OCI-LY3 (cell line): ENCODE measurements around the gene NCOA4.
A peak's percentile ranks its signal among the peaks of the same experiment; 100 is the strongest.

Source experiments
- H2AFZ ChIP-seq: fragments of 200-600, 300-600 bp; shearing (Covaris generic); 2 replicates; pipeline ENCODE4 v1.6.0; 2014; ENCODE audit warnings: antibody characterized with exemption, low read depth, low read length
- H3K27ac ChIP-seq: fragments of 200-600, 300-600 bp; sonication (generic); 2 replicates; pipeline ENCODE4 v1.5.1; 2014; ENCODE audit warnings: mild to moderate bottlenecking, low read length, moderate library complexity, mixed read lengths
- H3K27me3 ChIP-seq: fragments of 200-600, 300-600 bp; sonication (generic); 2 replicates; pipeline ENCODE4 v1.6.1; 2014; ENCODE audit warnings: low read depth, low read length, mixed read lengths
- H3K36me3 ChIP-seq: fragments of 200-600, 300-600 bp; sonication (generic); replicated peaks from 2 replicates; pipeline ENCODE3; 2014; ENCODE audit warnings: low read depth, low read length, mixed read lengths
- H3K4me1 ChIP-seq: fragments of 300-600, 200-600 bp; sonication (generic); 2 replicates; pipeline ENCODE4 v1.6.1; 2014; ENCODE audit warnings: low read length, mixed read lengths
- H3K4me2 ChIP-seq: fragments of 200-600, 300-600 bp; sonication (generic); 2 replicates; pipeline ENCODE4 v1.6.1; 2014; ENCODE audit warnings: low read length, mixed read lengths
- H3K4me3 ChIP-seq: fragments of 300-600, 200-600 bp; sonication (generic); 2 replicates; pipeline ENCODE4 v1.5.1; 2014; ENCODE audit warnings: antibody characterized with exemption, mild to moderate bottlenecking, low read length, moderate library complexity
- H3K79me2 ChIP-seq: fragments of 300-600, 200-600 bp; shearing (Covaris generic); 2 replicates; pipeline ENCODE4 v1.6.1; 2014; ENCODE audit warnings: mild to moderate bottlenecking, low read length, mixed read lengths
- H3K9ac ChIP-seq: fragments of 300-600, 200-600 bp; shearing (Covaris generic); 2 replicates; pipeline ENCODE4 v1.6.0; 2014; ENCODE audit warnings: mild to moderate bottlenecking, low read length, moderate library complexity
- H3K9me3 ChIP-seq: fragments of 200-600, 300-600 bp; shearing (Covaris generic); 2 replicates; pipeline ENCODE4 v1.6.1; 2014; ENCODE audit warnings: low read length, mixed read lengths; ENCODE audit not compliant: insufficient read depth
- H4K20me1 ChIP-seq: fragments of 200-600, 300-600 bp; sonication (generic); 2 replicates; pipeline ENCODE4 v1.6.1; 2016; ENCODE audit warnings: low read length, mixed read lengths; ENCODE audit not compliant: insufficient read depth
- EZH2phosphoT487 ChIP-seq: fragments of 200-600 bp; shearing (Covaris generic); IDR thresholded peaks from 2 replicates; pipeline ENCODE4 v1.6.1; 2018; ENCODE audit warnings: antibody characterized with exemption, mixed run types, low read depth
- TF ChIP-seq, protein P1 (sequence below): fragments of 200-600, 300-600 bp; sonication (generic); IDR thresholded peaks from 2 replicates; pipeline ENCODE4 v1.5.1; 2014; ENCODE audit warnings: antibody characterized with exemption, low read length, low read depth

Gene NCOA4

DNA sequence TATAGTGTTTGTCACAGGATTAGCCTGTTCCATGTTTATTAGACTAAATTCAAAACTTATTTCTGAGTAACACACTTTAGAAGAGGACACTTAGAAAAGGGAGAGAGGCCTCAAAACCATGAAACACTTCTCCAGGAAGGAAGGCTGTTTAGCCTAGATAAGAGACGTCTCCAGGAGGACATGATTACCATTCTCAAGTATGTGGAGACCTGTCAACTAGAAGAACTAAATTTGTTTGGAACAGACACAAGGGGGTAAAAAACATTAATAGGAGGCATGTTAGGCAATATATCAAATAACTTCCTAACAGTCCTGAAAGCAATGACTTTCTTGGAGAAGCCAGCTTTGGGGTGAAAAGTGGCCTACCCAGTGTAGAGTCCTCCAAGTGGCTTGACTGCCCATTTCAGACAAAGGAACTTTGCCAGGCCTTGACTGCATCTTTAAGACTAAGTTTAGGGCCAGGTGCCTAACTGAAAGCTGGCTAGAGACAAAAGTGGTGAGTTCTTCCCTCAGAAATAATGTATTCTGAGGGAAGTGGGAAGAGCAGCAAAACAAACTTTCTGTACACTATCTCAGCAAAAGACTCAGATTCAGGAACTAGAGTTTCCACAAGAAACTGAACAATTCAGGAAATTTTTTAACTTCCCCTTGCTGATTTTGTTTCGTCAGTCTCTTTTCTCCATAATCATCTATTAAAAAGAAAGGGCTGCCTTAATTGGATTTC, 11.8 kb downstream of the NCOA4 start:
- Histone ChIP-seq H3K9me3 (no peaks in the 10 kb centered on the region), H3K4me1 (peaks cover 21% of the 10 kb centered on the region), H3K36me3 (peaks cover 10% of the 10 kb centered on the region), H3K27ac (0 out of 2 replicates have a peak overlapping the region, but pooled peaks have one; percentile 8), H4K20me1 (peaks cover 38% of the 10 kb centered on the region), H3K9ac (no peak overlapping the region), H3K27me3 (no peaks in the 10 kb centered on the region), H3K79me2 (peaks cover 67% of the 10 kb centered on the region), H3K4me3 (no peak overlapping the region), H3K4me2 (peak overlapping the region; percentile 28), H2AFZ (no peak overlapping the region)
- no peak for TF ChIP-seq EZH2phosphoT487
- TF ChIP-seq, protein P1, sequence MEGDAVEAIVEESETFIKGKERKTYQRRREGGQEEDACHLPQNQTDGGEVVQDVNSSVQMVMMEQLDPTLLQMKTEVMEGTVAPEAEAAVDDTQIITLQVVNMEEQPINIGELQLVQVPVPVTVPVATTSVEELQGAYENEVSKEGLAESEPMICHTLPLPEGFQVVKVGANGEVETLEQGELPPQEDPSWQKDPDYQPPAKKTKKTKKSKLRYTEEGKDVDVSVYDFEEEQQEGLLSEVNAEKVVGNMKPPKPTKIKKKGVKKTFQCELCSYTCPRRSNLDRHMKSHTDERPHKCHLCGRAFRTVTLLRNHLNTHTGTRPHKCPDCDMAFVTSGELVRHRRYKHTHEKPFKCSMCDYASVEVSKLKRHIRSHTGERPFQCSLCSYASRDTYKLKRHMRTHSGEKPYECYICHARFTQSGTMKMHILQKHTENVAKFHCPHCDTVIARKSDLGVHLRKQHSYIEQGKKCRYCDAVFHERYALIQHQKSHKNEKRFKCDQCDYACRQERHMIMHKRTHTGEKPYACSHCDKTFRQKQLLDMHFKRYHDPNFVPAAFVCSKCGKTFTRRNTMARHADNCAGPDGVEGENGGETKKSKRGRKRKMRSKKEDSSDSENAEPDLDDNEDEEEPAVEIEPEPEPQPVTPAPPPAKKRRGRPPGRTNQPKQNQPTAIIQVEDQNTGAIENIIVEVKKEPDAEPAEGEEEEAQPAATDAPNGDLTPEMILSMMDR: no peak

DNA sequence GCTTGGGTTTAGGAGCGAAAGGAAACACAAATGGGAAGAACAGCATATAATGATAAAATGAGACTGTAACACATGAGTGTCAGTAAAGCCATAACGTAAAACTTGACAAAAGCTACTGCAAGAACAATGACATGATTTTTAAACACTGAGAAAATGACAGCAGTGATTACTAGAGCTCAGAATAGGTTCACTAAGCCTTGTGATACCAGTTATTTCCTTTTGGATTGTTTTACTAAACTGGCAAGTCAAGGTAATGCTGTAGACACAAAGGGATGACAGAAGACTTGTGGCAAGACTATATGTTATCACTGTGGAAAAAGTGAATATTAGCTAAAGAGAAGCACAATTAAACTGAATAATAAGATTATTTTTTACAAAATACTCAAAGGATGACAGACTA, 12.7 kb downstream of the NCOA4 start:
- H3K27ac ChIP-seq: no peak overlapping the region
- peaks cover 59% of the 10 kb centered on the region for H3K79me2 ChIP-seq
- no peak overlapping the region for H3K4me3 ChIP-seq
- H3K36me3 ChIP-seq: peaks cover 10% of the 10 kb centered on the region
- H3K9ac ChIP-seq: no peak overlapping the region
- no peak overlapping the region for H2AFZ ChIP-seq
- no peak overlapping the region for H3K4me2 ChIP-seq
- peaks cover 21% of the 10 kb centered on the region for H3K4me1 ChIP-seq
- no peaks in the 10 kb centered on the region for H3K9me3 ChIP-seq
- H3K27me3 ChIP-seq: no peaks in the 10 kb centered on the region
- no peak for TF ChIP-seq EZH2phosphoT487
- TF ChIP-seq, protein P1: no peak
- H4K20me1 ChIP-seq: peaks cover 38% of the 10 kb centered on the region

DNA sequence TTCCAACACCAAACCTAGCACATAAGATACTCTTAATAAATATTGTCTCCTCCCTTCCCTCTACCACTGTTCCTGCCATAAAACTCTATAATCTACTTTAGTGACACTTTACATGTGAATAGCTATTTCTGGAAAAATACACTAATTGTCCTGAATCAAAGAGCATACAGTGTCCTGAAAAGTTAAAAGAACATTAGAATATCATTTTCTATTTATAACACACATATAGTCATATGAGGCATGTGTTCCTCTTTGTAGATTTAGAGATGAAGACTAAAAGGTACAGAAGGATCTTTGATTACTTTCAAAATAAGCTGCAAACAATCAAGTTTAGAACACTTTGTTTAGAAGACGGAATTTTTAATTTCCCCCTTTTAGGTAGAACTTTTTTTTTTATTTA, 13.6 kb downstream of the NCOA4 start:
- Histone ChIP-seq H3K9ac (no peak overlapping the region), H3K79me2 (peaks cover 50% of the 10 kb centered on the region), H3K27ac (no peak overlapping the region), H3K27me3 (no peaks in the 10 kb centered on the region), H2AFZ (no peak overlapping the region), H3K4me2 (no peak overlapping the region), H3K36me3 (peaks cover 12% of the 10 kb centered on the region), H4K20me1 (peaks cover 35% of the 10 kb centered on the region), H3K4me3 (no peak overlapping the region), H3K4me1 (peaks cover 21% of the 10 kb centered on the region), H3K9me3 (no peaks in the 10 kb centered on the region)
- TF ChIP-seq EZH2phosphoT487: no peak
- TF ChIP-seq, protein P1: no peak

DNA sequence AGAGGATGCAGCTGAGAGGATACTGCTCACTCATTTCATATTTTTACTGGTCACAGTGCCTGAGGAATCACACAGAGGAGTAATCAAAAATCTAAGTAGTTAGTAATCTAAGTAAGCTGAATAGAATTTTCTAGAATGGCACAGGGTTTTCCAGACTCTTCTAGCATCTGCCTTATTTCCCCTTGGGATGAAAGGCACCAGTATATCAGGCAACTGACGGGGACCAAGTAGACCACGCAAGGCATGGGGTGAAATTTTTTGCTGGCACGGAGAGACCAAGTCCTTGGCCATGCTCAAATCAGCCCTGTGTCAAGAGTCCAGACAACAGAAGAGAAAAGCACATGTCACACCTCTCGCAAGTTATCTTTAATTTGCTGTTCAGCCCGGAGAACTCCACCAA, 14.2 kb downstream of the NCOA4 start:
- no peak overlapping the region for H3K4me2 ChIP-seq
- peaks cover 12% of the 10 kb centered on the region for H3K36me3 ChIP-seq
- H3K4me1 ChIP-seq: peaks cover 21% of the 10 kb centered on the region
- no peaks in the 10 kb centered on the region for H3K9me3 ChIP-seq
- no peaks in the 10 kb centered on the region for H3K27me3 ChIP-seq
- H3K79me2 ChIP-seq: peaks cover 44% of the 10 kb centered on the region
- peaks cover 33% of the 10 kb centered on the region for H4K20me1 ChIP-seq
- H2AFZ ChIP-seq: no peak overlapping the region
- H3K4me3 ChIP-seq: no peak overlapping the region
- no peak overlapping the region for H3K27ac ChIP-seq
- TF ChIP-seq, protein P1: no peak
- no peak for TF ChIP-seq EZH2phosphoT487
- H3K9ac ChIP-seq: no peak overlapping the region
